HG03439 (cell line): ENCODE results near the gene TRIM7.
"Not testable (repeated sequence)": the region's sequence is repeated elsewhere in the genome, so short reads cannot be mapped to it uniquely, and the experiment has no call there.

ENCODE experiments used
- ATAC-seq: cut with Tn5 transposase; IDR thresholded peaks from one replicate; pipeline ENCODE4 v1.9.1; 2021; ENCODE audit warnings: mild to moderate bottlenecking, moderate library complexity; ENCODE audit not compliant: unreplicated experiment

TRIM7 gene

DNA sequence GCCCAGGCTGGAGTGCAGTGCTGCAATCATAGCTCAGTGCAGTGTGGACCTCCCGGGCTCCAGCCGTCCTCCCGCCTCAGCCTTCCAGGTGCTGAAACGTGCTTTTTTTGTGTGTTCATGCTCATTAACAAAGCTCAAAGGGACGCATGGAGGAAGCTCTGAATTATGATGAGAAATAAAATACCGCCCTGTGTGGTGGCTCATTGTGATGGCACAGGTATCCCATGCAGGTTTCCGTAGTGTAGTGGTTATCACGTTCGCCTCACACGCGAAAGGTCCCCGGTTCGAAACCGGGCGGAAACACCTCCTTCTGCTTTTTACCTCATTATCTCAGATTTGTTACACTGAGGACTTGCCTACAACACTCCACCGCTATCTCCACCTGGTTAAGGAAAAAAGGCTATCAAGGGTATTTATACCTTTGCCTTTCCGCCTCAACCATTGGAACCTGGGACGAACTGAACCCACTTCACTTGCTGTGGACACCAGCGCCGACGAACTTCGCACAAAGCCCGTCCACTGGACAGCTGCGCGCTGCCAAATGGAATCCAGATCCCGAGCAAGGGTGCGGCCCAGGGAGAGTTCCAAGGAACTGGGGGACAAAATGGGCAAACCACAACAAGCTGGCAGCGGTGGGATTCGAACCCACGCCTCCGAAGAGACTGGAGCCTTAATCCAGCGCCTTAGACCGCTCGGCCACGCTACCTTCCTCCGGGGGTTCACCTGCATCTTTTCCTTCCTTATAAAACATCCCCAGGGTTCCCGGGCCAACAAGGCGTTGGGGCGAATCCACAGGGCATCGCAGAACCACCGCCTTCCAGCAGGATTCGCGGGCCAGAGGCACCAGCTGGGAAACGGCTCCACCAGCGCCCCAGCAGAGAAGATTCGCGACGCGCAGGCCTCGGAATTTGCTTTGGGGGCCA, 31.3 kb downstream of the TRIM7 start:
- no peak for ATAC-seq

DNA sequence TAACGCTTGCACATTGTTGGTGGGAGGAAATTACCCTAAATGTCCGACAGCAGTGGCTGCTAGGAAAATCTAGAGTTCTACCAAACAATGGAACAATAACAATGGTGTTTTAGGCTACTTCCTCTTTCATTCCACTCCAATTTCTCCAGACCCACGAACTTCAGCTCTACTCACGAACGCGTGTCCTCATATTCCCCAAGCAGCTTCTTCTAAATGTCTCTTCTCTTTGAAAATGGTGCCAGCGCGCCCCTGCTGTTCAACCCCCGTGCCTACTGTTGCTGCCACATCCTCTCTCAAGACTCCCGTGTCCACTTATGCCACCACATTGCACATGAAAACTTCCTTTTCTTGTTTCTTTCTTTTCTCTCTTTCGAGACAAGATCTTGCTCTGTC, 32.0 kb downstream of the TRIM7 start:
- ATAC-seq, result no peak

DNA sequence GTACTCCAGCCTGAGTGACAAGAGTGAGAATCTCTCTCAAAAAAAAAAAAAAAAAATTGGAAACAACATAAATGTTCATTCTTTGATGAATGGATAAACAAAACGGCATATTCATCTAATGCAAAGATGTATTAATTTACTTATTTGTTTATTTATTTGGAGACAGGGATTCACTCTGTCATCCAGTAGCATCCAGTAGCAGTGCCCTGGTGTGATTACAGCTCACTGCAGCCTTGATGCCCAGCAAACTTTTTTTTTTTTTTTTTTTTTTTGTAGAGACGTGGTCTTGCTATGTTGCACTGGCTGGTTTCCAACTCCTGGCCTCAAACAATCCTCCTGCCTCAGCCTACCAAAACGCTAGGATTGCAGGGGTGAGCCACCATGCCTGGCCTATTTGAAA, 33.2 kb downstream of the TRIM7 start:
- ATAC-seq, result no peak

DNA sequence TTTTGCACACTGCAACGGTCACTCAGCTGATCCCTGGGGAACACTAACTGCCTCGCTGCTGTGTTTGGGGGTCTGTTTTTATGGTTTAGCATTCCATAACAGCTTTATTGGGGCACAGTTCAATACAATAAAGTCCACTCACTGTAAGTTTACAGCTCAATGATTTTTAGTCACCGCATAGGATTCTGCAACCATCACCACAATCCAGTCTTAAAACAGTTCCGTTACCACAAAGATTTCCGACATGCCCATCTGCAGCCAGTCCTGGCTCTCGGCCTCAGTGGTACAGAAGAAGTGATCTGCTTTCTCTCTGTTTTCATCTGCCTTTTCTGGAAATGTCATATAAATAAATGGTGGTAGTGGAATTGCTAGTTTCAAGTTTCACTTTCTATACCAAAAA, 34.0 kb downstream of the TRIM7 start:
- ATAC-seq, result no peak

DNA sequence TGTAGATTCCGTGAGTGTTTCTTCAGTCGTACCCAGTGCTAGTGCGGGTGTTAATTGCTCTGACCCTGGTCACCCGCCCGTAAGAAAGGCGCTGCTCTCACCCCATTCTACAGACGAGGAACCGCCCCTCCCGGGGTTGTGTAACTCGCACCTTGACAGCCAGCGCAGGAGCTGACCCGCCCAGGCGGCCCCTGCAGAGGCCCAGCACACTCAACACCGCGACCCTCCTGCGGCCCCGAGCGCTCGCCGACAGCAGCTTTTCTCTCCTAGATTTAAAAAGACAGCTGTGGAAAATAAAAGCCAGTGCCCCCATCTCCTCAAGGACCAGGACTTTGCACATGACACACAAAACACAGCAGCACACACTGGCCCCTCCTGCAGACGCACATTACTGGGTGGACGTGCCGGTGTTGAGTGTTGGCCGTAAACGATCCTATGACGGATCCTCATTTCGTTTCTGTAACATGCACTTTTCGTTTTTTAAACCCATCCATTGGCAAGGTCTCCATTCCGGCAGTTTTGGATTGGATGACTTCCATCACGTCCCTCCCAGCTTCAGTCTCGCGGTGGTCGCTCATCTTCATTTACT, 34.7 kb downstream of the TRIM7 start:
- no peak for ATAC-seq

DNA sequence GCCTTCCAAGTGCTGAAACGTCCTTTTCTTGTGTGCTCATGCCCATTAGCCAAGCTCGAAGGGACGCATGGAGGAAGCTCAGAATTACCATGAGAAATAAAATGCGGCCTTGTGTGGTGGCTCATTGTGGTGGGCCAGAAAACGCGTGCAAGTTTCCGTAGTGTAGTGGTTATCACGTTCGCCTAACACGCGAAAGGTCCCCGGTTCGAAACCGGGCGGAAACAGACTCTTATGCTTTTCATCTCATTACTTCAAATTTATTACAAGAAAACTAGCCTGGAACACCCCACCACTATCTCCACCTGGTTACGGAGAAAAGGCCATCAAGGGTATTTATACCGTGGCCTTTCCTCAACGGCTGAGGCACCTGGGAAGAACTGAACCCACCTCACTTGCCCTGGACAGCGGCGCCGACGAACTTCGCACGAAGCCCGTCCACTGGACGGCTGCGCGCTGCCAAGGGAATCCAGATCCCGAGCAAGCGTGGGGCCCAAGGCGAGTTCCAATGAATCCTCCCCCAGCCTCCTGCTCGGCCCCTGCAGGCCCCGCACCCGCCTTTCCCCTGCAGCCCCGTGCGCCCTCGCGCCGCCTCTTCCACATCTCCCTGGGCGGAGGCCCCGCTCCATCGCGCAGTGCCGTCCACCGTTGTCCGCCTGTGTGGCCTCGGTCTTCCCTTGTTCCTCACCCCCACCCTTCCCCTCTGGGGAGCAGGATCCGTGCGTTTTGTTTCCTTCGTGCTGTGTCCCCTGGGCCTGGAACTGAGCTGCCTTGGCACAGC, 35.3 kb downstream of the TRIM7 start:
- not testable (repeated sequence) for ATAC-seq

DNA sequence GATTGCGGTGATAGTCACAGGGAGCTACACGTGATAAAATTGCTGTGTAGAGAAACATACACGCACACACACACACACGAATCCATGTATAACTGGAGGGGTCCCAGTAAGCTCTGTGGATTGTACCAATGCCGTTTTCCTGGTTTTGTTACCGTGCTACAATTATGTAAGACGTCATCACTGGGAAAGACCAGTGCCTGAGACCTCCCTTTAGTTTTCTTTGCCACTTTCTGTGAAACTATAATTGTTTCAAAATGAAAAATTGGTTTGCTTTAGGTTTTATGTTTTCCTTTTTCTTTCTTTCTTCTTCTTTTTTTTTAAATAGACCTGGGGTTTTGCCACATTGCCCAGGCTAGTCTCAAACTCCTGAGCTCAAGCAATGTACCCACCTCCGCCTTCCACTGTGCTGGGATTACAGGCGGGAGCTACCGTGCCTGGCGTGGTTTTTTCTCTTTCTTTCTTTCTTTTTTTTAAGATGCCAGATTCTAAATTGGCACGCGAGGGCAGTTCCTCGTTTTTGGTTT, 36.3 kb downstream of the TRIM7 start:
- ATAC-seq, result no peak

DNA sequence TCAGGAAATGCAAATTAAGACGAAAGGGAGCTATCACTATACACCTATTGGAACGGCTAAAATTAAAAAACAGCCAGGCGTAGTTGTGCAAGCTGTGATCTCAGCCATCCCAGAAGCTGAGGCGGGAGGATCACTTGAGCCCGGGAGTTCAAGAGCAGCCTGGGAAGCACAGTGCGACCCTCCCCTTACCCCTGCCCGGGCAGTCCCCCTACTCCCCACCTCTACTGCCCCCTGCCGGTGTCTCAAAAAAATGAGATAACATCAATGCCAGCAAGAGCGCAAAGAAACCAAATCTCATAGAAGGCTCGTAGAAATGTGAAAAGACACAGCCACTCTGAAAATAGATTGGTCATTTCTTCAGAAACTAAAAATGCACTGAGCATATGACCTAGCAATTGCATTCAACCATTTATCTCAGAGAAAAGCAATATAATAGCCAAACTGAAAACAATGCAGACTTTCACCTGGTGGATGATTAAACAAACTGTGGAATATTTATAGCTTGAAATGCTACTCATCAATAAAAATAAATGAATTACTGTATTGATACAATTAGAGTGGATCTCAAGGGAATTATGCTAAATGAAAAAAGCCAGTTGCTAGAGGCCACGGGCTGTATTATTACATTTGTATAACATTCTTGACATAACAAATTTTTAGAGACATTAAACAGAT, 37.0 kb downstream of the TRIM7 start:
- ATAC-seq, result no peak

DNA sequence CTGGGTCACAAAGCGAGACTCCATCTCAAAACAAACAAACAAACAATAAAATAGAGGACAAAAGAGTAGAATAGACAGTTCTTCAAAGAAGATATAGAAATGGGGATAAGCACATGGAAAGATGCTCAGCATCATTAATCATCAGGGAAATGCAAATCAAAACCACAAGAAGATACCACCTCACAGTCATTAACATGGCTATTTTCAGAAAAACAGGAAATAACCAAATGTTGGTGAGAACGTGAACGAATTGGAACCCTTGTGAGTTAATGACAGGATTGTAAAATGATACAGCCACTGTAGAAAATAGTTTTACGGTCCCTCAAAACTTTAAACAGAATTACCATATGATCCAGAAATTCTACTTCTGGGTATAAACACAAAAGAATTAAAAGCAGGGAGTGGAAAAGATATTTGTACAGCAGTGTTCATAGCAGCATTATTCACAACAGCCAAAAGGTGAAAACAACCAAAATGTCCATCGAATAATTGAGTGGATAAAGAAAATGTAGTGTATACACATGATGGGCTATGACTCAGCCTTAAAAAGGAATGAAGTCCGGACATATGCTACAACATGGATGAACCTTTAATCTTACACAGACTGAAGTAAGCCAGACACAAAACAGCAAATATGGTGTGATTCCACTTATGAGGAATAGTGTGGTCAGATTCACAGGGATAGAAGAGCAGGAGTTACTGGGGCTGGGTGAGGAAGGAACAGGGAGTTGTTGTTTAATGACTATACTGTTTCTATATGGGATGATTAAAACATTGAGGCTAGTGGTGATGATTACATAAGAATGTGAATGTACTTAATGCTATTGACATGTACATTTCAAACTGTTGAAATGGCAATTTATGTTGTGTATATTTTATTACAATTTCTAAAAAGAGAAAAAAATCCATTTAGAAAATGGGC, 37.9 kb downstream of the TRIM7 start:
- ATAC-seq, result no peak

DNA sequence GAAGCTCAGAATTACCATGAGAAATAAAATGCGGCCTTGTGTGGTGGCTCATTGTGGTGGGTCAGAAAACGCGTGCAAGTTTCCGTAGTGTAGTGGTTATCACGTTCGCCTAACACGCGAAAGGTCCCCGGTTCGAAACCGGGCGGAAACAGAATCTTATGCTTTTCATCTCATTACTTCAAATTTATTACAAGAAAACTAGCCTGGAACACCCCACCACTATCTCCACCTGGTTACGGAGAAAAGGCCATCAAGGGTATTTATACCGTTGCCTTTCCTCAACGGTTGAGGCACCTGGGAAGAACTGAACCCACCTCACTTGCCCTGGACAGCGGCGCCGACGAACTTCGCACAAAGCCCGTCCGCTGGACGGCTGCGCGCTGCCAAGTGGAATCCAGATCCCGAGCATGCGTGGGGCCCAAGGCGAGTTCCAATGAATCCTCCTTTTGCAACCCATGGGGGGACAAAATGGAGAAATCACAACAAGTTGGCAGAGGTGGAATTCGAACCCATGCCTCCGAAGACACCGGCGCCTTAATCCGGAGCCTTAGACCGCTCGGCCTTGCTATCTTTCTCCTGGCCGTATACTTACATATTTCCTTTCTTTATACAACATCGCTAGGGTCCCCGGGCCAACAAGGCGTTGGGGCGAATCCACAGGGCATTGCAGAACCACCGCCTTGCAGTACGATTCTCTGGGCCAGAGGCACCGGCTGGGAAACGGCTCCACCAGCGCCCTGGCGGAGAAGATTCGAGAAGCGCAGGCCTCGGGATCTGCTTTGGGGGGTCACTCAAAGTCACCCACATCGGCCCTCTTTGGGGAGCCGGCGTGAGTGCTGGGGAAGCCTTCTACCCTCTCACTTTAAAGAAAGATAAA, 40.7 kb downstream of the TRIM7 start:
- ATAC-seq, result no peak

DNA sequence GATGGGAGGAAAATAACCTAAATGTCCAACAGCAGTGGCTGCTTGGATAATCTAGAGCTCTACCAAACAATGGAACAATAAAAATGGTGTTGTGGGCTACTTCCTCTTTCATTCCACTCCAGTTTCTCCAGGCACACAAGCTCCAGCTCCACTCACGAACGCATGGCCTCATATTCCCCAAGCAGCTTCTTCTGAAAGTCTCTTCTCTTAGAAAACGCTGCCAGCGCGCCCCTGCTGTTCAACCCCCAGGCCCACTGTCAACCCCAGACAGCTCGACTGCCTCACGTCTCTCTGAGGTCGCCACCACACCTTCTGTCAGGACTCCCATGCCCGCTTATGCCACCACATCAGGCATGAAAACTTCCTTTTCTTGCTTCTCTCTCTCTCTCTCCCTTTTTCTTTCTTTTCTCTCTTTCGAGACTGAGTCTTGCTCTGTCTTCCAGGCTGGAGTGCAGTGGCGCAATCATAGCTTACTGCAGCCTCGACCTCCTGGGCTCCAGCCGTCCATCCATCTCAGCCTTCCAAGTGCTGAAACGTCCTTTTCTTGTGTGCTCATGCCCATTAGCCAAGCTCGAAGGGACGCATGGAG, 41.4 kb downstream of the TRIM7 start:
- no peak for ATAC-seq

DNA sequence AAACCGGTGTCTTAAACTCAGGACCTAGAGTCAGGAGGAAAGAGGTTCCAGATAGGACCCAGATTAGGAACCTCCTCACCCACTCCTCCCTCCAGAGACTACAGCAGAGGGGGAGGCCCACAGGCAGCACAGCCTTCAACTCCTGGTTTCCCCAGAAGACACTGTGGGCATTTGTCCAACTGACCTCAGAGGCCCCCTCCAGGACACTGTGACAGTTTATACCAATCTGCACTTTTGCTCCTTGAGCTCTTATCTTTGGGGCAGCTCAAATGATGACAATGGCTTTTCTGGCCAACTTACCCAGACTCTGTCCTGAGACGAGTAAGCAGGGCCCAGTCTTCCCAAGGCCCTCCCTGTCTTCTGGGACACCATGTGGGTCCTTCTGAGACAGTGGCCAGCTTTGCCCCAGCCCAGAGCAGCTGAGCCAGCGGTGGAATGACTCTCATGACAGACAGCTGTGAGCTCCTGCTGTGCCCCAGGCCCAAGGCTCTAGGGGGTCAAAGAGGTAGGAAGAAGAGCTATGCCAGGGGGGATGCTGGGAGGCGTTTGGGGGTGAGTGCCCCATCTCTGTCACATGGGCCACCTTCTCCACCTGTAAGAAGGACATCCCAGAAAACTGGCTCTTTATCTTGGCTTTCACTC, 43.3 kb downstream of the TRIM7 start:
- ATAC-seq, result no peak

DNA sequence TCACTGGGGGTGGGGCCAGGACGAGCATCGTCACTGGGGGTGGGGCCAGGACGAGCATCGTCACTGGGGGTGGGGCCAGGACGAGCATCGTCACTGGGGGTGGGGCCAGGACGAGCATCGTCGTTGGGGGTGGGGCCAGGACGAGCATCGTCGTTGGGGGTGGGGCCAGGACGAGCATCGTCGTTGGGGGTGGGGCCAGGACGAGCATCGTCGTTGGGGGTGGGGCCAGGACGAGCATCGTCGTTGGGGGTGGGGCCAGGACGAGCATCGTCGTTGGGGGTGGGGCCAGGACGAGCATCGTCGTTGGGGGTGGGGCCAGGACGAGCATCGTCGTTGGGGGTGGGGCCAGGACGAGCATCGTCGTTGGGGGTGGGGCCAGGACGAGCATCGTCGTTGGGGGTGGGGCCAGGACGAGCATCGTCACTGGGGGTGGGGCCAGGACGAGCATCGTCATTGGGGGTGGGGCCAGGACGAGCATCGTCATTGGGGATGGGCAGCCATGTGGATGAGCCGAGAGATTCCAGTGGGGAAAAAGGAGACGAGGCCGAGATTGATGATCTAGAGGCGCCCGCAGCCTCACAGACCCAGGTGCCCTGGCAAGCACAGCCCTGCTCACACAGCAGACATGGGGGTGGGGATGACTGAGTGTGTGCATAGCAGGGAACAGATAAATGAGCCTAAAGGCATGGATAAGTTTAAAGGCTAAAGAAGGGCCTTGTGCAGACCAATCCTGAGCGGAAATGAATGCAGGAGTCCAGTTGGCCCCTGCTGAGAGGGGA, 44.1 kb downstream of the TRIM7 start:
- ATAC-seq, result not testable (repeated sequence)

DNA sequence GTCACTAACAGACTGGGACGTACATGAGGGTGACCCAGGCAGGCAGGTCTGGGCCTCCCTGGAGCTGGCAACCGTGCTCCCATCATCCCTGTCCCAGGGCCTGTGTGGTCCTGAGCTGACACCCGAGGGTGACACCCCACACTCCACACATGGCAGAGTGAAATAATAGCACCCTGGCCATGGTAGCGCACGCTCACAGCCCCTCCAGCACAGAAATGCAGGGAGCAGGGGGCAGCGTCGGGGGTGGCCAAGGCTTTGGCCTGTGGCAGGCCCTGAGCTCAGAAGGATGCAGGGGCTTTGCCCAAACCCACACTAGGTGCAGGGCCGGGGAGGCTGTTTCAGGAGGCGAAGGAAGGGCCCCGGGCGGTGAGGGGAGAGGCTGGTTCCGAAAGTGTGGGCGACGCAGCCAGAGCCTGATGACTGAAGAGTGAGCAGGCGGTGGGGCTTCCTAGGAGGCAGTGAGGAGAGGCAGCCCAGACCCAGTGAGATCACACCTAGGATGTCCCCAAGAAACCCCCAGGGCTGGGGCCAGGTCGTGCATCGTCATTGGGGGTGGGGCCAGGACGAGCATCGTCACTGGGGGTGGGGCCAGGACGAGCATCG, 44.7 kb downstream of the TRIM7 start:
- peak; percentile 51 for ATAC-seq

DNA sequence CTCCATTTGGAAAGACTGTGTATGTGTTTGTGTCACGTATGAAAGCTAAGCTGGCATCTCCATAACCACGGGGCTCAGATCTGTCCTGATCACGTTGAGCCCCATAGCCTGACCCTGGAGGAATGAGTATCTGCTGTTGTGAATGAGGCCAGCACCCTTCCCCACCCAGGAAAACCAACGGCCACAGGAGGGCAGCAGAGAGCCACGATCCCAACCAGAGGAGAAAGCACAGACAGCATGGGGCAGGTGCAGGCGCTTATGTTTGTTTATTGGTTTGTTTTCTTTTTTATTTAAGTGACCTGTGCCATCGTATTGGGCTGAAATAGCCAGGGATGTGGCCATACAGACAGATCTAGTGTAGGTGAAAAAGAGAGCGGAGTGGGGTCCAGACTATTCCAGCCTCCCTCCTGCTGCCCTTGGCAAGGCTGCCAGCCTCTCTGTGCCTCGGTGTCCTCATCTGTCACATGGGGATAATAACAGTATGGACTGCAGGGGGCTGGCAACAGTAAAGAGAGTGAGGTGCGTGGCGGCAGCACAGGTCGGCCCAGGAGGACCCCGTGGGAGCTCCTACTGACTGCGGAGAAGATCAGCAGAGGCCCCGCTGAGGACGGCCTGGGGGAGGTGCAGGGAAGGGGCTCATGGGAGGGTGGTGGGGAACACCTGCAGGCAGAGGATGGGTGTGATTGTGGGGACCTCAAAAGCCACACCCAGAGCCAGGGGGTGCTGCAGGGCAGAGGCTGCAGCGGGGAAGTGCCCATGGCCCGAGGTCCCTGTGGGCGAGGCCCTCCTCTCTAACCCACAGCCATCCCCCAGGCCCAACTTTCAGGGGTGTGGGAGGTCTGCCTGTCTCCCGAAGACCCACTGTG, 45.5 kb downstream of the TRIM7 start:
- peak; percentile 51 for ATAC-seq

DNA sequence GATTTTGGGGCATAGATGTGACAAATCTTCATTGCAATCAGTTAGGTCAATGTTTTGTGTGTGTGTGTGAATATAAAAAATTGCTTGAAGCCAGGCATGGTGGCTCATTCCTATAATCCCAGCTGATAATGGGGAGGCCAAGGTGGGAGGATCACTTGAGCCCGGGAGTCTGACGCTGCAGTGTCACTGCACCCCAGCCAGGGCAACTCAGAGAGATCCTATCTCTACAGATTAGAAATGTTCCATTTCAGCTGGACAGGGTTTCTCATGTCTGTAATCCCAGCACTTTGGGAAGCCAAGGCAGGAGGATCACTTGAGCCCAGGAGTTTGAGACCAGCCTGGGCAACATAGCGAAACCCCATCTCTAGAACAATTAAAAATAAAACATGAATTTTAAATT, 46.1 kb downstream of the TRIM7 start:
- ATAC-seq, result no peak
